H9 (cell line): ENCODE data around the gene ASTL. TPM values are rescaled to one million over a fixed set of nuclear protein-coding genes. Genes with fewer than 3 reads are reported as not detected.

Source experiments
- DNase-seq: peaks from one replicate; pipeline ENCODE4 v3.0.0-alpha.2; 2017
- H2AFZ ChIP-seq: one replicate; pipeline ENCODE4 v1.6.1; 2013; ENCODE audit warnings: mild to moderate bottlenecking, low read length, control low read depth, moderate library complexity
- H2AK5ac ChIP-seq: 2 replicates; pipeline ENCODE4 v1.6.1; 2013; ENCODE audit warnings: low read length, control low read depth, mixed read lengths; ENCODE audit not compliant: insufficient read length
- H2BK120ac ChIP-seq: one replicate; pipeline ENCODE4 v1.6.1; 2013; ENCODE audit warnings: low read depth, mild to moderate bottlenecking, low read length, control low read depth, inconsistent platforms; ENCODE audit not compliant: poor library complexity, severe bottlenecking
- H2BK12ac ChIP-seq: 2 replicates; pipeline ENCODE4 v1.6.1; 2013; ENCODE audit warnings: low read length, control low read depth, mixed read lengths, low read depth; ENCODE audit not compliant: insufficient read length
- H2BK15ac ChIP-seq: 2 replicates; pipeline ENCODE4 v1.6.1; 2013; ENCODE audit warnings: low read depth, low read length, control low read depth
- H2BK20ac ChIP-seq: one replicate; pipeline ENCODE4 v1.6.1; 2013; ENCODE audit warnings: low read depth, mild to moderate bottlenecking, low read length, control low read depth, inconsistent platforms; ENCODE audit not compliant: poor library complexity, severe bottlenecking
- H2BK5ac ChIP-seq: 2 replicates; pipeline ENCODE4 v1.6.1; 2013; ENCODE audit warnings: low read length, control low read depth, mixed read lengths; ENCODE audit not compliant: insufficient read length
- H3K14ac ChIP-seq: 2 replicates; pipeline ENCODE4 v1.6.1; 2013; ENCODE audit warnings: low read length, control low read depth; ENCODE audit not compliant: insufficient read depth
- H3K18ac ChIP-seq: 2 replicates; pipeline ENCODE4 v1.6.1; 2013; ENCODE audit warnings: low read depth, mild to moderate bottlenecking, mixed read lengths, low read length, control low read depth; ENCODE audit not compliant: insufficient read length
- H3K23ac ChIP-seq: 2 replicates; pipeline ENCODE4 v1.6.1; 2013; ENCODE audit warnings: low read length, control low read depth, mixed read lengths, low read depth; ENCODE audit not compliant: insufficient read length
- H3K23me2 ChIP-seq: 2 replicates; pipeline ENCODE4 v1.6.1; 2013; ENCODE audit warnings: low read depth, mild to moderate bottlenecking, mixed read lengths, low read length, control low read depth; ENCODE audit not compliant: insufficient read length, poor library complexity, severe bottlenecking
- H3K27ac ChIP-seq: 2 replicates; pipeline ENCODE4 v1.5.1; 2013; ENCODE audit warnings: low read length, control low read depth, mixed read lengths, low read depth; ENCODE audit not compliant: insufficient read length
- H3K27me3 ChIP-seq: 2 replicates; pipeline ENCODE4 v1.6.1; 2013; ENCODE audit warnings: low read length, control low read depth, inconsistent platforms; ENCODE audit not compliant: insufficient read depth
- H3K4ac ChIP-seq: 2 replicates; pipeline ENCODE4 v1.6.1; 2013; ENCODE audit warnings: low read depth, mild to moderate bottlenecking, control low read depth, inconsistent platforms, low read length, moderate library complexity
- H3K4me1 ChIP-seq: 2 replicates; pipeline ENCODE4 v1.6.1; 2013; ENCODE audit warnings: low read length, control low read depth, inconsistent platforms; ENCODE audit not compliant: insufficient read depth
- H3K4me2 ChIP-seq: 2 replicates; pipeline ENCODE4 v1.6.1; 2013; ENCODE audit warnings: low read length, control low read depth, mixed read lengths; ENCODE audit not compliant: insufficient read length, insufficient read depth
- H3K56ac ChIP-seq: 2 replicates; pipeline ENCODE4 v1.6.1; 2013; ENCODE audit warnings: low read depth, mild to moderate bottlenecking, mixed read lengths, low read length, control low read depth; ENCODE audit not compliant: insufficient read length
- H3K79me1 ChIP-seq: 2 replicates; pipeline ENCODE4 v1.6.1; 2013; ENCODE audit warnings: low read depth, mild to moderate bottlenecking, moderate library complexity, low read length, control low read depth, inconsistent platforms; ENCODE audit not compliant: insufficient read depth, poor library complexity, severe bottlenecking
- H3K79me2 ChIP-seq: 2 replicates; pipeline ENCODE4 v1.6.1; 2013; ENCODE audit warnings: low read length, control low read depth, inconsistent platforms; ENCODE audit not compliant: insufficient read depth
- H3K9ac ChIP-seq: 2 replicates; pipeline ENCODE4 v1.6.1; 2013; ENCODE audit warnings: low read length, control low read depth, mixed read lengths; ENCODE audit not compliant: insufficient read length; ENCODE audit errors: extremely low read depth
- H3K9me3 ChIP-seq: one replicate; pipeline ENCODE4 v1.6.1; 2013; ENCODE audit warnings: low read depth, low read length, inconsistent platforms; ENCODE audit not compliant: control insufficient read depth
- H3T11ph ChIP-seq: one replicate; pipeline ENCODE4 v1.6.1; 2013; ENCODE audit warnings: mild to moderate bottlenecking, low read length, control low read depth, inconsistent platforms
- H4K20me1 ChIP-seq: one replicate; pipeline ENCODE4 v1.6.1; 2013; ENCODE audit not compliant: control insufficient read depth, insufficient read length, insufficient read depth
- H4K5ac ChIP-seq: 2 replicates; pipeline ENCODE4 v1.6.1; 2013; ENCODE audit warnings: low read depth, mild to moderate bottlenecking, mixed read lengths, low read length, control low read depth; ENCODE audit not compliant: insufficient read length
- H4K8ac ChIP-seq: replicated peaks from 2 replicates; pipeline ENCODE4 v1.6.1; 2013; ENCODE audit warnings: low read length, control low read depth, mixed read lengths, low read depth; ENCODE audit not compliant: insufficient read length
- H4K91ac ChIP-seq: 2 replicates; pipeline ENCODE4 v1.6.1; 2013; ENCODE audit warnings: low read depth, mild to moderate bottlenecking, moderate library complexity, mixed read lengths, low read length, control low read depth; ENCODE audit not compliant: insufficient read length
- H3K27ac Mint-ChIP-seq, 3 experiments: 2 replicates in 2 of 3; 3 replicates in 1 of 3; pipeline ENCODE4 v1.8.0; 2020 to 2021; ENCODE audit warnings: mixed read lengths in 3 of 3, mild to moderate bottlenecking in 1 of 3, moderate library complexity in 1 of 3
- H3K27me3 Mint-ChIP-seq: 2 replicates; pipeline ENCODE4 v1.8.0; 2021; ENCODE audit warnings: low read depth, mild to moderate bottlenecking, moderate library complexity, mixed read lengths
- H3K36me3 Mint-ChIP-seq, 3 experiments: 2 replicates in 2 of 3; 3 replicates in 1 of 3; pipeline ENCODE4 v1.8.0; 2020 to 2021; ENCODE audit warnings: low read depth in 3 of 3, mixed read lengths in 3 of 3; ENCODE audit not compliant: insufficient read depth in 1 of 3
- H3K4me1 Mint-ChIP-seq, 2 experiments: 2 replicates each; pipeline ENCODE4 v1.8.0; 2020; ENCODE audit warnings: mixed read lengths in 2 of 2
- H3K4me3 Mint-ChIP-seq, 2 experiments: 2 replicates in 1 of 2; 3 replicates in 1 of 2; pipeline ENCODE4 v1.8.0; 2020 to 2021; ENCODE audit warnings: mild to moderate bottlenecking in 2 of 2, mixed read lengths in 2 of 2, moderate library complexity in 1 of 2
- H3K9me3 Mint-ChIP-seq, 2 experiments: 2 replicates in 1 of 2; 3 replicates in 1 of 2; pipeline ENCODE4 v1.8.0; 2020; ENCODE audit warnings: mild to moderate bottlenecking in 2 of 2, mixed read lengths in 2 of 2, moderate library complexity in 1 of 2
- CTCF ChIP-seq: fragments of 200-600 bp; sonication (generic); conservative IDR thresholded peaks from 3 replicates; pipeline ENCODE4 v1.8.0; 2021; ENCODE audit warnings: antibody characterized with exemption, mild to moderate bottlenecking
- WGBS: extraction: QIAGEN DNeasy Blood & Tissue Kit; methylation state at CpG from one replicate; pipeline ENCODE4 v1.1.7; 2013; ENCODE audit warnings: missing lambda C conversion rate, low lambda C conversion rate, mixed read lengths; ENCODE audit not compliant: insufficient read length; ENCODE audit errors: extremely low coverage; 5-methylcytosine and 5-hydroxymethylcytosine counted together
- total RNA-seq: library from RNA; stranded (reverse); gene quantifications from 2 replicates; pipeline ENCODE4 v1.2.1, GENCODE V29; 2021

The ASTL gene
- total RNA-seq, 1 experiment from 2014 or later: 0.81 TPM

- Histone ChIP-seq H2BK5ac (no peak overlapping the region), H3K56ac (no peak overlapping the region), H3K79me1 (no peaks in the 10 kb centered on the region), H2BK12ac (no peak overlapping the region), H4K8ac (no peak overlapping the region), H3K9me3 (no peaks in the 10 kb centered on the region), H2AFZ (no peak overlapping the region), H3K27ac (no peak overlapping the region), H2BK120ac (no peak overlapping the region), H3K4me1 (no peaks in the 10 kb centered on the region), H3K27me3 (no peaks in the 10 kb centered on the region; the same call in 1 of the 2 replicates), H2AK5ac (no peak overlapping the region), H3K23me2 (peaks cover 9% of the 10 kb centered on the region), H3K9ac (no peak overlapping the region), H4K20me1 (no peaks in the 10 kb centered on the region), H3T11ph (no peak overlapping the region), H4K5ac (no peak overlapping the region), H3K18ac (no peak overlapping the region), H2BK15ac (no peak overlapping the region), H3K79me2 (no peaks in the 10 kb centered on the region), H2BK20ac (no peak overlapping the region), H3K4me2 (no peak overlapping the region), H3K14ac (no peak overlapping the region), H3K23ac (no peak overlapping the region), H3K4ac (no peak overlapping the region), H4K91ac (no peak overlapping the region)
- no CpG with 5 or more reads among the region's 24 CpGs for WGBS
- Mint-ChIP-seq H3K27ac (no peak overlapping the region), H3K4me1 (peaks cover 17 to 35% of the 10 kb centered on the region in 2 experiments), H3K9me3 (peaks cover 2 to 4% of the 10 kb centered on the region in 2 experiments; a peak in 2 of 5 replicates), H3K27me3 (peaks cover 51% of the 10 kb centered on the region), H3K36me3 (peaks cover 0 to 8% (median 8%) of the 10 kb centered on the region in 3 experiments; a peak in 4 of 7 replicates), H3K4me3 (peak overlapping the region; percentile 64 to 80)
- DNase-seq: no peak
- TF ChIP-seq CTCF: no peak
Observed at GRCh38 chr2:96114903-96115581, 23.3 kb downstream of the ASTL start.
